Endodermal cell (in vitro differentiated cells): ENCODE data around the gene ITGA11. TPM values are rescaled to one million over a fixed set of nuclear protein-coding genes. Genes with fewer than 3 reads are reported as not detected.

Source experiments
- DNase-seq: peaks from one replicate; pipeline ENCODE4 v3.0.0-alpha.2; 2017
- H3K27ac ChIP-seq: 2 replicates; pipeline ENCODE4 v1.5.1; 2013; ENCODE audit warnings: mild to moderate bottlenecking, low read depth, low read length, moderate library complexity
- H3K27me3 ChIP-seq: 2 replicates; pipeline ENCODE4 v1.6.1; 2013; ENCODE audit warnings: mild to moderate bottlenecking, low read length, moderate library complexity; ENCODE audit not compliant: insufficient read depth, control insufficient read depth, poor library complexity, severe bottlenecking
- H3K36me3 ChIP-seq: 2 replicates; pipeline ENCODE4 v1.7.0; 2013; ENCODE audit warnings: mild to moderate bottlenecking, low read length, moderate library complexity; ENCODE audit not compliant: control insufficient read depth, insufficient read depth
- H3K4me1 ChIP-seq: one replicate; pipeline ENCODE4 v1.7.0; 2013; ENCODE audit warnings: low read length; ENCODE audit not compliant: control insufficient read depth, insufficient read depth
- H3K4me3 ChIP-seq: 2 replicates; pipeline ENCODE4 v1.5.1; 2013; ENCODE audit warnings: mild to moderate bottlenecking, low read length, moderate library complexity
- H3K9ac ChIP-seq: 2 replicates; pipeline ENCODE4 v1.6.1; 2013; ENCODE audit warnings: mild to moderate bottlenecking, low read length, moderate library complexity; ENCODE audit not compliant: poor library complexity, severe bottlenecking; ENCODE audit errors: extremely low read depth
- H3K9me3 ChIP-seq: 2 replicates; pipeline ENCODE4 v1.6.1; 2013; ENCODE audit warnings: mild to moderate bottlenecking, low read length, moderate library complexity; ENCODE audit not compliant: control insufficient read depth
- H3K27ac Mint-ChIP-seq: 2 replicates; pipeline ENCODE4 v1.8.0; 2020; ENCODE audit warnings: mixed read lengths
- H3K27me3 Mint-ChIP-seq: 2 replicates; pipeline ENCODE4 v1.8.0; 2021; ENCODE audit warnings: mild to moderate bottlenecking, mixed read lengths; ENCODE audit not compliant: insufficient read depth
- H3K36me3 Mint-ChIP-seq: 2 replicates; pipeline ENCODE4 v1.8.0; 2020; ENCODE audit warnings: low read depth, mixed read lengths
- H3K4me1 Mint-ChIP-seq: 2 replicates; pipeline ENCODE4 v1.8.0; 2020; ENCODE audit warnings: mixed read lengths
- H3K4me3 Mint-ChIP-seq: 2 replicates; pipeline ENCODE4 v1.8.0; 2020; ENCODE audit warnings: mild to moderate bottlenecking, moderate library complexity, mixed read lengths
- H3K9me3 Mint-ChIP-seq: 2 replicates; pipeline ENCODE4 v1.8.0; 2020; ENCODE audit warnings: mild to moderate bottlenecking, mixed read lengths
- WGBS, 2 experiments: methylation state at CpG; one replicate each; pipeline versions ENCODE4 v1.1.5 to v1.1.7; 2013; ENCODE audit warnings: missing lambda C conversion rate in 2 of 2, mixed read lengths in 1 of 2; ENCODE audit not compliant: insufficient coverage in 1 of 2, insufficient read length in 1 of 2; 5-methylcytosine and 5-hydroxymethylcytosine counted together
- total RNA-seq, 2 donors: library from RNA; stranded (reverse); fragmentation: NEBNext Ultra II Directional in 1 of 2; extraction: Animal tissue kit (Norgen Biotek cat#: 25700) in 1 of 2; gene quantifications; 2 replicates in 1 of 2; 3 replicates in 1 of 2; pipeline ENCODE4 v1.2.1, GENCODE V29; 2021
- TF ChIP-seq, protein P1 (sequence below): fragments of 200-600 bp; sonication (generic); conservative IDR thresholded peaks from 2 replicates; pipeline ENCODE4 v1.5.0; 2021; ENCODE audit warnings: antibody characterized with exemption, mild to moderate bottlenecking

ITGA11 gene
- total RNA-seq, 2 donors from 2014 or later, result 0.35 to 1.4 TPM

DNA sequence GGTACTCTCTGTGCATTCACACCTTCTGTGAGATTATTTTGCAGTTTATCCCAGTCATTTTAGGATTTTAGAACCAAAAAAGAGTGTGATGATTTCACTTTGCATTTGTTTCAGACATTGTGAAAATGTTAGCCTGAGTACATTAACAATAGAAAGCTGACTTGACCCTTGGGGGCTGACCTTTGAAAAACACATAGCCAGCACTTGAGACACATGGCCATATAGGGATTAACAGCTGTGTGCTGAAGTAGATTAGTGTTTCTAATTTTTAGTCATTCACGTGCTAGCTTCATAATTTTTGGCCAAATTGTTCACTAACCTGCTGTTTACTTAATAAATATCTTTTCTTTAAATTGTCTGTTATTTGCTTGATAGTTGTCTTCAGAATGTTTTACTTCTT, 151.0 kb downstream of the ITGA11 start:
- peaks cover 15% of the 10 kb centered on the region for H3K9me3 ChIP-seq
- TF ChIP-seq, protein P1, sequence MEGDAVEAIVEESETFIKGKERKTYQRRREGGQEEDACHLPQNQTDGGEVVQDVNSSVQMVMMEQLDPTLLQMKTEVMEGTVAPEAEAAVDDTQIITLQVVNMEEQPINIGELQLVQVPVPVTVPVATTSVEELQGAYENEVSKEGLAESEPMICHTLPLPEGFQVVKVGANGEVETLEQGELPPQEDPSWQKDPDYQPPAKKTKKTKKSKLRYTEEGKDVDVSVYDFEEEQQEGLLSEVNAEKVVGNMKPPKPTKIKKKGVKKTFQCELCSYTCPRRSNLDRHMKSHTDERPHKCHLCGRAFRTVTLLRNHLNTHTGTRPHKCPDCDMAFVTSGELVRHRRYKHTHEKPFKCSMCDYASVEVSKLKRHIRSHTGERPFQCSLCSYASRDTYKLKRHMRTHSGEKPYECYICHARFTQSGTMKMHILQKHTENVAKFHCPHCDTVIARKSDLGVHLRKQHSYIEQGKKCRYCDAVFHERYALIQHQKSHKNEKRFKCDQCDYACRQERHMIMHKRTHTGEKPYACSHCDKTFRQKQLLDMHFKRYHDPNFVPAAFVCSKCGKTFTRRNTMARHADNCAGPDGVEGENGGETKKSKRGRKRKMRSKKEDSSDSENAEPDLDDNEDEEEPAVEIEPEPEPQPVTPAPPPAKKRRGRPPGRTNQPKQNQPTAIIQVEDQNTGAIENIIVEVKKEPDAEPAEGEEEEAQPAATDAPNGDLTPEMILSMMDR, result no peak
- peaks cover 3% of the 10 kb centered on the region for H3K4me1 ChIP-seq
- H3K36me3 Mint-ChIP-seq, result peaks cover 21% of the 10 kb centered on the region
- peak overlapping the region; percentile 98 for H3K4me3 ChIP-seq
- H3K27ac Mint-ChIP-seq, result no peak overlapping the region
- peak overlapping the region; percentile 40 for H3K4me3 Mint-ChIP-seq
- no peak for DNase-seq
- H3K9ac ChIP-seq, result no peak overlapping the region
- H3K27me3 ChIP-seq, result no peaks in the 10 kb centered on the region
- H3K27me3 Mint-ChIP-seq, result no peaks in the 10 kb centered on the region
- peaks cover 7% of the 10 kb centered on the region for H3K9me3 Mint-ChIP-seq
- H3K4me1 Mint-ChIP-seq, result peaks cover 49% of the 10 kb centered on the region
- peaks cover 24% of the 10 kb centered on the region for H3K36me3 ChIP-seq
- H3K27ac ChIP-seq, result no peak overlapping the region
- 13% methylated on average over 1 of the region's 1 CpG; no CpG with 5 or more reads in 1 of the 2 experiments for WGBS, 2 experiments

DNA sequence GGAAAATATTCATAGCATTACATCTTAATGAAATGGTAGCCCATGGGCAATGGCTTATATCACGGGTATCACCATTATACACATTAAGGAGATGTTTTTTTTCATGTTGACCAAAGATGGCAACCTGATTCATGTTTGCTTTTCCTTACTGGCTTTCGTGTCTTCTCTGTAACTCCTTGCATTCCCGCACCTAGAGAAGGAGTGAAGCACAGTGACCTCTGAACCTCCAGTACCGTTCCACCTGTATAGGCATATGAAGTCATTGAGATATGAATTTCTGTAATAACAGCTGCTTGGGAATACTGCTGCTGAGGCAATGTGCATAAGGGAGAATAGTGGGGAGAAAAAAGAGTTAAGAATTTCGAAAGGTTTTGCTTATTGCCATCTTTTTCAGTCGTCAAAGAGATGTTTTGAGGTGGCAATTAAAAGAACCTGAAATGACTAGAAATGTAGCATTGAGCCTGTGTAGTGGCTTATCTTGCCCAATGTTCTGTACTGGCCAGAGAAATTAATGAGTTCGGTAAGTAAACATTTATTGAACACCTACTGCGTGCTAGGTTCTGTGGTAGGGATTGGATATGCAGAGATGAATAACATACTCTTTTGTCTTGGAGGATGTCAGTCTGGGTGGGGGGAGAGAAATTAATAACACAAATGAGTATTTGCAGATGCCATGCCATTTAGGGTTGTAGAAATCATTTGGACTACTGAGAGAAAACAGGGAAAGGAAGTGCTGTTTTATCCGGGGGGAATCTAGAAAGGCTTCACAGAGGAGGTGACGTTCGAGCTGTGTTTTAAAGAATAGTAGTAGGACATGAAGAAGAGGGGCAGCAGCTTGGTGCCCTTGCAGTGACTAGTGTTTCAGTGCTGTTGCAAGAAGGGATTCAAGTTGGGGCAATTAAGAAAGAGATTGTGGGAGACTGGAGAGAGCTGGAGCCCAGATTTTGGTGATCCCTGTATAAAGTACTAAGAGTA, 151.9 kb downstream of the ITGA11 start:
- Histone ChIP-seq H3K27ac (no peak overlapping the region), H3K9me3 (peaks cover 10% of the 10 kb centered on the region), H3K9ac (no peak overlapping the region), H3K4me3 (peak overlapping the region; percentile 98), H3K4me1 (no peaks in the 10 kb centered on the region), H3K27me3 (no peaks in the 10 kb centered on the region), H3K36me3 (peaks cover 16% of the 10 kb centered on the region)
- WGBS, 2 experiments, result 54 to 55% methylated on average over 9 to 11 of the region's 11 CpGs
- Mint-ChIP-seq H3K4me1 (peaks cover 46% of the 10 kb centered on the region), H3K4me3 (peak overlapping the region; percentile 96), H3K36me3 (peaks cover 14% of the 10 kb centered on the region), H3K27me3 (no peaks in the 10 kb centered on the region), H3K27ac (no peak overlapping the region), H3K9me3 (peaks cover 7% of the 10 kb centered on the region)
- DNase-seq, result no peak
- TF ChIP-seq, protein P1, result no peak

DNA sequence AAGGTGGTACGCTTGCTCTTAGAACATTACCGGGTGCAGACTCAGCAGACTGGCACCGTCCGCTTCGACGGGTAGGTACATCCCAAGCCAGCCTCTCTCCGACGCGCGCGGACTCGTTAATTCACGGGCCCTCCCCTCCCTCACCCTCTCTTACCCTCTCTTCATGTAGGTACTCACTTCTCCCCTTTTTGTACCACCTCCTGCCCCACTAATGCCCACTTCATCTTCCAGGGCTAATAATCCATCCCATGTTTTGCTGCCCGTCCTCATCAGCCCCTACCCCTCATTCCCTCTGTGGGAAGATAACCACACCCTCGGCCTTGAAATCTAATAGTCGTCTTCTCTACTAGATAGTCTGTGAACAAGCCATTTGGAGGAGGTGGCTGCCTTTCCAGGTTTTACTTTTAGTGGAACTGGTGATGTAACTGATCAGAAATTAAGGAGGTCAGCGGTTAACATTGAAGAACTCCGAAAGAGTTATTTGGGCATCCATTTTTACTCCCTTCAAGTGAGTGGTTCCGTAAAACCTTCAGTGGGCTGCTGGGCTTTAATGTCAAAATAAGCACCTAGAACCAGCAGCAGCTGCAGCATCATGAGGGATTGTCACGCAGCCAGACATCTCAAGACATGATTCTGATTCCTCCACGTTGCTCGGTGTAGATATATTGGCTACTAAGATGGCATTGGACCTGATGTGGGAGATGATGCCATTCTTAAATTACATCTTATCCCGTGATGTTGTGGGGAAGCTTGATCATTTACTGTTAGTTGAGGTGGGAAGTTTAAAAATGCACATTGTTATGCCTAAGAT, 153.2 kb downstream of the ITGA11 start:
- H3K4me1 ChIP-seq, result no peaks in the 10 kb centered on the region
- H3K27me3 Mint-ChIP-seq, result no peaks in the 10 kb centered on the region
- H3K9me3 ChIP-seq, result no peaks in the 10 kb centered on the region
- H3K4me3 ChIP-seq, result peak overlapping the region; percentile 98
- H3K36me3 ChIP-seq, result peaks cover 6% of the 10 kb centered on the region
- peak overlapping the region; percentile 90 for H3K27ac Mint-ChIP-seq
- TF ChIP-seq, protein P1, result no peak
- H3K27ac ChIP-seq, result peak overlapping the region; percentile 94
- no peaks in the 10 kb centered on the region for H3K9me3 Mint-ChIP-seq
- peak overlapping the region; percentile 77 for H3K9ac ChIP-seq
- H3K27me3 ChIP-seq, result no peaks in the 10 kb centered on the region
- H3K36me3 Mint-ChIP-seq, result peaks cover 6% of the 10 kb centered on the region
- peak overlapping the region; percentile 96 for H3K4me3 Mint-ChIP-seq
- WGBS, 2 experiments, result 3% methylated on average over 18 to 23 of the region's 23 CpGs
- DNase-seq, result peak; percentile 59
- peaks cover 46% of the 10 kb centered on the region for H3K4me1 Mint-ChIP-seq
